HepG2 (cell line): ENCODE measurements around the gene POLE3. TPM values are rescaled to one million over a fixed set of nuclear protein-coding genes. Genes with fewer than 3 reads are reported as not detected.

ENCODE experiments used
- DNMT1 ChIP-seq: sonication (generic); formaldehyde crosslinking; IDR thresholded peaks from 2 replicates; pipeline ENCODE4 v1.5.1; 2020; ENCODE audit warnings: mild to moderate bottlenecking, missing genetic modification reagents
- EED ChIP-seq: sonication (generic); formaldehyde crosslinking; IDR thresholded peaks from 2 replicates; pipeline ENCODE4 v1.5.0; 2020; ENCODE audit warnings: mild to moderate bottlenecking, missing genetic modification reagents
- ESRRA ChIP-seq: sonication (generic); formaldehyde crosslinking; IDR thresholded peaks from 2 replicates; pipeline ENCODE4 v1.5.1; 2020; ENCODE audit warnings: mild to moderate bottlenecking, low read depth, missing genetic modification reagents
- FIP1L1 ChIP-seq: fragments of 200-400 bp; formaldehyde crosslinking; IDR thresholded peaks from 2 replicates; pipeline ENCODE4 v1.6.1; 2018; ENCODE audit warnings: low read depth, mild to moderate bottlenecking, low read length, moderate library complexity, borderline replicate concordance; ENCODE audit not compliant: insufficient read depth
- FOXO1 ChIP-seq: sonication (generic); formaldehyde crosslinking; IDR thresholded peaks from 2 replicates; pipeline ENCODE4 v1.4.0; 2020; ENCODE audit warnings: missing genetic modification reagents
- HMG20A ChIP-seq: IDR thresholded peaks from 2 replicates; pipeline ENCODE4 v1.6.1; 2016; ENCODE audit warnings: borderline replicate concordance
- KAT7 ChIP-seq: IDR thresholded peaks from 2 replicates; pipeline ENCODE4 v1.6.1; 2018; ENCODE audit warnings: borderline replicate concordance, missing compliant biosample characterization
- MEIS2 ChIP-seq: sonication (generic); formaldehyde crosslinking; IDR thresholded peaks from 2 replicates; pipeline ENCODE4 v1.9.0; 2021; ENCODE audit warnings: mild to moderate bottlenecking, missing genetic modification reagents
- MTF2 ChIP-seq: sonication (generic); formaldehyde crosslinking; IDR thresholded peaks from 2 replicates; pipeline ENCODE4 v1.5.0; 2020; ENCODE audit warnings: missing genetic modification reagents, borderline replicate concordance
- NFKBIZ ChIP-seq: IDR thresholded peaks from 2 replicates; pipeline ENCODE4 v1.6.1; 2018; ENCODE audit warnings: missing genetic modification reagents, missing compliant biosample characterization
- NFYC ChIP-seq: IDR thresholded peaks from 2 replicates; pipeline ENCODE4 v1.6.1; 2016; ENCODE audit warnings: missing genetic modification reagents, missing compliant biosample characterization
- POGZ ChIP-seq: sonication (generic); formaldehyde crosslinking; IDR thresholded peaks from 2 replicates; pipeline ENCODE4 v1.4.0; 2020; ENCODE audit warnings: mild to moderate bottlenecking, missing genetic modification reagents
- SIN3B ChIP-seq: fragments of 150-350 bp; IDR thresholded peaks from 2 replicates; pipeline ENCODE4 v1.6.1; 2014; ENCODE audit warnings: low read length
- SNAPC5 ChIP-seq: sonication (generic); formaldehyde crosslinking; IDR thresholded peaks from 2 replicates; pipeline ENCODE4 v1.8.1; 2023; ENCODE audit warnings: mild to moderate bottlenecking, missing genetic modification reagents, borderline replicate concordance
- SNRNP70 ChIP-seq: fragments of 200-400 bp; formaldehyde crosslinking; IDR thresholded peaks from 2 replicates; pipeline ENCODE4 v1.6.1; 2017; ENCODE audit warnings: mild to moderate bottlenecking, low read depth, low read length, moderate library complexity
- SRY ChIP-seq: sonication (generic); formaldehyde crosslinking; IDR thresholded peaks from 2 replicates; pipeline ENCODE4 v1.8.0; 2022; ENCODE audit warnings: mild to moderate bottlenecking, missing genetic modification reagents
- USF2 ChIP-seq, 2 experiments: sonication (generic) in 1 of 2; formaldehyde crosslinking in 1 of 2; IDR thresholded peaks; 2 replicates each; pipeline versions ENCODE4 v1.5.1 to v1.6.1; 2011 to 2020; ENCODE audit warnings: borderline replicate concordance in 1 of 2, low read depth in 1 of 2, low read length in 1 of 2, mild to moderate bottlenecking in 1 of 2, missing genetic modification reagents in 1 of 2, moderate library complexity in 1 of 2
- ZBTB3 ChIP-seq: sonication (generic); formaldehyde crosslinking; IDR thresholded peaks from 2 replicates; pipeline ENCODE4 v1.4.0; 2020; ENCODE audit warnings: low read depth, mild to moderate bottlenecking, moderate library complexity, missing genetic modification reagents, borderline replicate concordance
- ZFP90 ChIP-seq: sonication (generic); formaldehyde crosslinking; IDR thresholded peaks from 2 replicates; pipeline ENCODE4 v1.8.0; 2022; ENCODE audit warnings: missing genetic modification reagents, mild to moderate bottlenecking, inconsistent platforms, borderline replicate concordance
- ZNF335 ChIP-seq: sonication (generic); formaldehyde crosslinking; IDR thresholded peaks from 2 replicates; pipeline ENCODE4 v1.4.0; 2020; ENCODE audit warnings: missing genetic modification reagents
- ZNF605 ChIP-seq: sonication (generic); formaldehyde crosslinking; IDR thresholded peaks from 2 replicates; pipeline ENCODE4 v1.8.0; 2022; ENCODE audit warnings: mild to moderate bottlenecking, missing genetic modification reagents
- ZNF816 ChIP-seq: sonication (generic); formaldehyde crosslinking; IDR thresholded peaks from 2 replicates; pipeline ENCODE4 v1.8.0; 2022; ENCODE audit warnings: missing genetic modification reagents, mild to moderate bottlenecking, borderline replicate concordance
- ZSCAN21 ChIP-seq: sonication (generic); formaldehyde crosslinking; IDR thresholded peaks from 2 replicates; pipeline ENCODE4 v1.8.0; 2022; ENCODE audit warnings: mild to moderate bottlenecking, missing genetic modification reagents, moderate library complexity, borderline replicate concordance
- ZSCAN31 ChIP-seq: sonication (generic); formaldehyde crosslinking; IDR thresholded peaks from 2 replicates; pipeline ENCODE4 v1.5.0; 2020; ENCODE audit warnings: low read depth, mild to moderate bottlenecking, missing genetic modification reagents
- polyA plus RNA-seq, 8 experiments: library from polyadenylated mRNA; depleted of rRNA in 3 of 8; stranded (reverse) in 7 of 8; unstranded in 1 of 8; fragments of >200 nt; fragmentation: Illumina TruSeq in 4 of 8; extraction: Trizol in 4 of 8; gene quantifications; 2 replicates each; pipeline versions ENCODE4 v1.2.1 to v1.2.3, GENCODE V29; 2011 to 2016; ENCODE audit warnings: low read depth in 4 of 8, missing spikeins in 1 of 8, mixed read lengths in 1 of 8; ENCODE audit not compliant: insufficient read depth in 1 of 8
- total RNA-seq, 5 experiments: library from RNA; depleted of rRNA; stranded (reverse); fragments of >200 nt; fragmentation: Illumina TruSeq; extraction: Trizol; gene quantifications; 2 replicates each; pipeline ENCODE4 v1.2.3, GENCODE V29; 2016; ENCODE audit warnings: low read depth in 1 of 5
- TF ChIP-seq, protein P1 (sequence below): sonication (generic); formaldehyde crosslinking; IDR thresholded peaks from 2 replicates; pipeline ENCODE4 v1.8.1; 2023; ENCODE audit warnings: missing genetic modification reagents, mild to moderate bottlenecking, borderline replicate concordance
- TF ChIP-seq, protein P2 (sequence below): sonication (generic); formaldehyde crosslinking; IDR thresholded peaks from 2 replicates; pipeline ENCODE4 v1.5.0; 2020; ENCODE audit warnings: missing genetic modification reagents, mild to moderate bottlenecking, borderline replicate concordance

Gene POLE3
- total and polyA plus RNA-seq, 2 of the 13 experiments (the other 11 are each of a cell fraction or from before 2014, with no cell fraction given): 36.0 to 77.2 TPM

DNA sequence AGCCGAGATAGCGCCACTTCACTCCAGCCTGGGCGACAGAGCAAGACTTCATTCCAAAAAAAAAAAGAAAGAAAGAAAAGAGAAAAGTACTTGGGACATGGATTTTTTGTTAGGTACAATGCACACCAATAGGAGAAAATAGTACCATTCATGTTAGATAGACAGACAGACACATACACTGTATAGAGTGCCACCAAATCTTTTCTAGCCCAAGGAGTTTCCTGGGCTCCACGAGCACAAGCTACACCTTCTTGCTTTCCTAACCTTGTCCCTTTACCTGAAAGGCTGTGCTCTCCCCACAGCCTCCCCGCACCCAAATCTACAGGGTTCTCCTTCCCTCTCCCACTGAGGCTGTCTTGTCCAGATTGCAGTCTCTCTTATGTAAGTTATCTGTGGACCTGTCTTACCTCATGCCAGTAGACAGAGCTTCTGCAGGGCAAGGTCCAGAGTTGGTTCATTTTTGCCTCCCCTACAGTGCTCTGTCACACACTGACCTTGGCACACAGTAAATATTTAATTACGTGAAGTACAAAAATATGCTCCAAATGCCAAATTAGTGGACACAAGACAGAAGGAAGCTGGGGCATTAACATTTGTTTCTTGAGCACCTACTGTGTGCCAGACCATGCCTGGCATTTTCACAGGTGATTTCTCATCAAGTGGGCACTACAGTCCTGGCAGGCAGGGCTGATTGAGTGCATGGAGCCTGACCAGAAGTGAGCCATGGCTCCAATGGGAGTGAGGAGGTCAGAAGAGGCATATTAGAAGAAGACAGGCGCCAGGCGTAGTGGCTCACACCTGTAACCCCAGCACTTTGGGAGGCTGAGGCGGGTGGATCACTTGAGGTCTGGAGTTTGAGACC is 15.2 kb downstream of the POLE3 start (continued):
- TF ChIP-seq KAT7 (CRISPR knock-in tag) (no peak; the same call in 1 of the 2 replicates), ZNF335 (CRISPR knock-in tag) (no peak), NFKBIZ (CRISPR knock-in tag) (no peak), ZSCAN31 (CRISPR knock-in tag) (0 out of 2 replicates have a peak, but pooled peaks have one; percentile 25), FOXO1 (CRISPR knock-in tag) (peak; percentile 87; the same call in 1 of the 2 replicates), ESRRA (CRISPR knock-in tag) (peak; percentile 59; the same call in 1 of the 2 replicates), DNMT1 (CRISPR knock-in tag) (no peak), MTF2 (no peak), SIN3B (no peak), ZNF816 (CRISPR knock-in tag) (0 out of 2 replicates have a peak, but pooled peaks have one; percentile 23), SNAPC5 (no peak), HMG20A (CRISPR knock-in tag) (peak; percentile 86; the same call in 1 of the 2 replicates), NFYC (CRISPR knock-in tag) (no peak), POGZ (CRISPR knock-in tag) (peak; percentile 74), ZNF605 (peak; percentile 50; the same call in 1 of the 2 replicates), MEIS2 (CRISPR knock-in tag) (peak; percentile 91), ZSCAN21 (CRISPR knock-in tag) (no peak), SNRNP70 (no peak), USF2 (IDR thresholded peaks at IDR 0.05; ENCODE audit: low read depth, low read length) (no peak), USF2 (CRISPR knock-in tag; IDR thresholded peaks at IDR 0.05; ENCODE audit: borderline replicate concordance) (no peak), EED (CRISPR knock-in tag) (no peak), ZBTB3 (CRISPR knock-in tag) (peak; percentile 43; the same call in 1 of the 2 replicates), SRY (CRISPR knock-in tag) (no peak), FIP1L1 (no peak), ZFP90 (0 out of 2 replicates have a peak, but pooled peaks have one; percentile 44)
- TF ChIP-seq, protein P1, sequence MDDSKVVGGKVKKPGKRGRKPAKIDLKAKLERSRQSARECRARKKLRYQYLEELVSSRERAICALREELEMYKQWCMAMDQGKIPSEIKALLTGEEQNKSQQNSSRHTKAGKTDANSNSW: no peak
- TF ChIP-seq, protein P2, sequence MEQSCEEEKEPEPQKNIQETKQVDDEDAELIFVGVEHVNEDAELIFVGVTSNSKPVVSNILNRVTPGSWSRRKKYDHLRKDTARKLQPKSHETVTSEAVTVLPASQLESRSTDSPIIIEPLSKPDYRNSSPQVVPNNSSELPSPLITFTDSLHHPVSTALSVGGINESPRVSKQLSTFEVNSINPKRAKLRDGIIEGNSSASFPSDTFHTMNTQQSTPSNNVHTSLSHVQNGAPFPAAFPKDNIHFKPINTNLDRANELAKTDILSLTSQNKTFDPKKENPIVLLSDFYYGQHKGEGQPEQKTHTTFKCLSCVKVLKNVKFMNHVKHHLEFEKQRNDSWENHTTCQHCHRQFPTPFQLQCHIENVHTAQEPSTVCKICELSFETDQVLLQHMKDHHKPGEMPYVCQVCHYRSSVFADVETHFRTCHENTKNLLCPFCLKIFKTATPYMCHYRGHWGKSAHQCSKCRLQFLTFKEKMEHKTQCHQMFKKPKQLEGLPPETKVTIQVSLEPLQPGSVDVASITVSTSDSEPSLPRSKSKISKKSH: no peak
